Neural cell (in vitro differentiated cells): ENCODE measurements around the gene SLC6A9. TPM values are rescaled to one million over a fixed set of nuclear protein-coding genes. Genes with fewer than 3 reads are reported as not detected.

Source experiments
- H2AFZ ChIP-seq: fragments of 200-600, 300-800 bp; sonication (generic), shearing (Covaris generic); 2 replicates; pipeline ENCODE4 v1.6.0; 2014; ENCODE audit warnings: low read depth, mild to moderate bottlenecking, antibody characterized with exemption, low read length, moderate library complexity
- H3F3A ChIP-seq: fragments of 200-600 bp; shearing (Covaris generic); 2 replicates; pipeline ENCODE4 v1.6.1; 2016; ENCODE audit warnings: mild to moderate bottlenecking, moderate library complexity, mixed read lengths, antibody characterized with exemption, low read length; ENCODE audit not compliant: insufficient read depth, poor library complexity, severe bottlenecking
- H3K27ac ChIP-seq: fragments of 200-600, 300-800 bp; sonication (generic), shearing (Covaris generic); 2 replicates; pipeline ENCODE4 v1.5.1; 2014; ENCODE audit warnings: mild to moderate bottlenecking, low read length, moderate library complexity
- H3K27me3 ChIP-seq: fragments of 300-800, 200-600 bp; sonication (generic), shearing (Covaris generic); 2 replicates; pipeline ENCODE4 v1.6.0; 2014; ENCODE audit warnings: mild to moderate bottlenecking, low read depth, low read length, moderate library complexity; ENCODE audit not compliant: insufficient read depth
- H3K36me3 ChIP-seq: fragments of 300-800, 200-600 bp; sonication (generic), shearing (Covaris generic); 2 replicates; pipeline ENCODE4 v1.5.1; 2014; ENCODE audit warnings: mild to moderate bottlenecking, antibody characterized with exemption, low read length, moderate library complexity; ENCODE audit not compliant: insufficient read depth
- H3K4me2 ChIP-seq: fragments of 300-800, 200-600 bp; sonication (generic), shearing (Covaris generic); 2 replicates; pipeline ENCODE4 v1.6.0; 2014; ENCODE audit warnings: mild to moderate bottlenecking, low read length
- H3K4me3 ChIP-seq: fragments of 300-800, 200-600 bp; sonication (generic), shearing (Covaris generic); 2 replicates; pipeline ENCODE4 v1.5.1; 2014; ENCODE audit warnings: mild to moderate bottlenecking, low read length, moderate library complexity
- H3K79me2 ChIP-seq: fragments of 200-600 bp; shearing (Covaris generic); replicated peaks from 2 replicates; pipeline ENCODE4 v1.6.0; 2014; ENCODE audit warnings: mild to moderate bottlenecking, low read length, moderate library complexity; ENCODE audit not compliant: insufficient read depth
- H3K9ac ChIP-seq: fragments of 300-800, 200-600 bp; sonication (generic), shearing (Covaris generic); 2 replicates; pipeline ENCODE4 v1.6.1; 2016; ENCODE audit warnings: mild to moderate bottlenecking, low read length, mixed read lengths
- H3K9me2 ChIP-seq: fragments of 200-600 bp; shearing (Covaris generic); 2 replicates; pipeline ENCODE4 v1.6.1; 2016; ENCODE audit warnings: mild to moderate bottlenecking, low read length, mixed read lengths; ENCODE audit not compliant: insufficient read depth
- H3K9me3 ChIP-seq: fragments of 200-600, 300-800 bp; sonication (generic), shearing (Covaris generic); 2 replicates; pipeline ENCODE4 v1.6.1; 2016; ENCODE audit warnings: mild to moderate bottlenecking, mixed run types, low read length, moderate library complexity, mixed read lengths
- H4K20me1 ChIP-seq: fragments of 200-600 bp; shearing (Covaris generic); 2 replicates; pipeline ENCODE4 v1.6.1; 2016; ENCODE audit warnings: mild to moderate bottlenecking, mixed run types; ENCODE audit not compliant: insufficient read depth
- CTCF ChIP-seq: fragments of 450-650 bp; IDR thresholded peaks from 2 replicates; pipeline ENCODE4 v1.5.1; 2014; ENCODE audit warnings: antibody characterized with exemption, mild to moderate bottlenecking, moderate library complexity; ENCODE audit not compliant: poor library complexity, severe bottlenecking
- EP300 ChIP-seq: fragments of 450-650 bp; conservative IDR thresholded peaks from 2 replicates; pipeline ENCODE4 v1.6.1; 2014; ENCODE audit warnings: antibody characterized with exemption, mild to moderate bottlenecking, moderate library complexity; ENCODE audit not compliant: poor library complexity, severe bottlenecking
- POLR2AphosphoS5 ChIP-seq: IDR thresholded peaks from 2 replicates; pipeline ENCODE4 v1.6.1; 2012
- RAD21 ChIP-seq: fragments of 450-650 bp; conservative IDR thresholded peaks from 2 replicates; pipeline ENCODE4 v1.6.1; 2014; ENCODE audit warnings: antibody characterized with exemption, mild to moderate bottlenecking, moderate library complexity
- SMC3 ChIP-seq: fragments of 450-650 bp; conservative IDR thresholded peaks from 2 replicates; pipeline ENCODE4 v1.6.1; 2014; ENCODE audit warnings: antibody characterized with exemption, mild to moderate bottlenecking, moderate library complexity; ENCODE audit not compliant: poor library complexity
- TAF1 ChIP-seq: IDR thresholded peaks from 2 replicates; pipeline ENCODE4 v1.6.1; 2012; ENCODE audit warnings: low read depth
- polyA plus RNA-seq: library from polyadenylated mRNA; depleted of rRNA; stranded (reverse); fragments of >200 nt; gene quantifications from 2 replicates; pipeline ENCODE4 v1.2.3, GENCODE V29; 2014
- TF ChIP-seq, protein P1 (sequence below): IDR thresholded peaks from 2 replicates; pipeline ENCODE4 v1.6.1; 2012; ENCODE audit warnings: borderline replicate concordance

SLC6A9 gene
- polyA plus RNA-seq, 1 donor from 2014 or later: 1.3 TPM

DNA sequence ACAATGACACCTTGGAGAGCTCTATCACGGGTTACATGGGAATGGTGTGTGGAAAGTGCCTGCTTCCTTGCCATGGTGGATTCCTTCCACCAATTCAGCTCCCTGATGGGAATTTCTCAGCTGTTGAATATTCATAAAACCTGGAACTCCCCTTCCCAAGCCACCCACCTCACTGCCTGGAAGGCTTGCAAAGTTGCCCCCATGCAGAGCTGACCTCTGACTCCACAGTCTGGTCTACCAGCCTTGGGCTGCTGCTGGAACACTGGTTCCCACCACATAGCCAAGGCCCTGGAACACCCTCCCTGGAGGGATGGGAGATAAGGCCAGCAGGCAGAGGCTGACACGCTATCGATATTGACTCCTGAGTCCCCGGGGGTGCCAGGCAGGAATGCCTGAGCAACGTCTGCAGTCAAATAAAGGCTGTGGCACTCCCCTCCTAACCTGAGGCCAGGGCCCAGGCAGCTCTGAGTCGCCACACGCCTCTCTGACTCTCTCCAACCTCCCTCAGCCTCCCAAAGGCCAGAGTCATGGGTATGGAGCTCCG, 31.1 kb downstream of the SLC6A9 start:
- Histone ChIP-seq H3K4me3 (no peak overlapping the region), H3K27ac (no peak overlapping the region), H3K27me3 (no peaks in the 10 kb centered on the region), H4K20me1 (no peaks in the 10 kb centered on the region), H3K9me2 (no peaks in the 10 kb centered on the region), H3K9ac (no peak overlapping the region), H3K36me3 (no peaks in the 10 kb centered on the region), H3K4me2 (no peak overlapping the region), H2AFZ (no peak overlapping the region), H3K9me3 (no peaks in the 10 kb centered on the region), H3F3A (no peaks in the 10 kb centered on the region), H3K79me2 (no peaks in the 10 kb centered on the region)
- TF ChIP-seq POLR2AphosphoS5: no peak
- no peak for TF ChIP-seq CTCF
- TF ChIP-seq EP300: no peak
- TF ChIP-seq SMC3: no peak

DNA sequence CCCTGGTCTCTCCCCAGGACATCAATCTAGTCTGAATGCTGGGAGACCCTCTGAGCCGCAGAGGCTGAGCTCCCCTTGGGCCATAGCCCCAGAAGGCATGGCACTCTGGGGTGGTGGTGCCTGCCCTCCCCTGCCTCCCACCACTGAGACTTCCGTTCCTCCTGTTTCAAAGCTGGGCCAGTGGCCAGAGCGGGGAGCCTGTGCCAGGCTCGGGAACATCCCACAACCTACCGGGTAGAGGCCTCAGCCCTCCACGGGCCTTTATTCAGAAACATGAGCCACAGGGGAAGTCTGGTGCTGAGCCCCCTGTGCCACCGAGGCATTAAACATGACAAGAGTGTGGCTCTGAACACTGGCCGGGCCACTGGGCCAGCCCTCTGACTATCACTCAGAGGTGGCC, 31.8 kb downstream of the SLC6A9 start:
- H3F3A ChIP-seq: no peaks in the 10 kb centered on the region
- TF ChIP-seq, protein P1, sequence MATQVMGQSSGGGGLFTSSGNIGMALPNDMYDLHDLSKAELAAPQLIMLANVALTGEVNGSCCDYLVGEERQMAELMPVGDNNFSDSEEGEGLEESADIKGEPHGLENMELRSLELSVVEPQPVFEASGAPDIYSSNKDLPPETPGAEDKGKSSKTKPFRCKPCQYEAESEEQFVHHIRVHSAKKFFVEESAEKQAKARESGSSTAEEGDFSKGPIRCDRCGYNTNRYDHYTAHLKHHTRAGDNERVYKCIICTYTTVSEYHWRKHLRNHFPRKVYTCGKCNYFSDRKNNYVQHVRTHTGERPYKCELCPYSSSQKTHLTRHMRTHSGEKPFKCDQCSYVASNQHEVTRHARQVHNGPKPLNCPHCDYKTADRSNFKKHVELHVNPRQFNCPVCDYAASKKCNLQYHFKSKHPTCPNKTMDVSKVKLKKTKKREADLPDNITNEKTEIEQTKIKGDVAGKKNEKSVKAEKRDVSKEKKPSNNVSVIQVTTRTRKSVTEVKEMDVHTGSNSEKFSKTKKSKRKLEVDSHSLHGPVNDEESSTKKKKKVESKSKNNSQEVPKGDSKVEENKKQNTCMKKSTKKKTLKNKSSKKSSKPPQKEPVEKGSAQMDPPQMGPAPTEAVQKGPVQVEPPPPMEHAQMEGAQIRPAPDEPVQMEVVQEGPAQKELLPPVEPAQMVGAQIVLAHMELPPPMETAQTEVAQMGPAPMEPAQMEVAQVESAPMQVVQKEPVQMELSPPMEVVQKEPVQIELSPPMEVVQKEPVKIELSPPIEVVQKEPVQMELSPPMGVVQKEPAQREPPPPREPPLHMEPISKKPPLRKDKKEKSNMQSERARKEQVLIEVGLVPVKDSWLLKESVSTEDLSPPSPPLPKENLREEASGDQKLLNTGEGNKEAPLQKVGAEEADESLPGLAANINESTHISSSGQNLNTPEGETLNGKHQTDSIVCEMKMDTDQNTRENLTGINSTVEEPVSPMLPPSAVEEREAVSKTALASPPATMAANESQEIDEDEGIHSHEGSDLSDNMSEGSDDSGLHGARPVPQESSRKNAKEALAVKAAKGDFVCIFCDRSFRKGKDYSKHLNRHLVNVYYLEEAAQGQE: no peak
- no peak for TF ChIP-seq SMC3
- no peak for TF ChIP-seq TAF1
- no peak overlapping the region for H3K4me2 ChIP-seq
- H3K36me3 ChIP-seq: no peaks in the 10 kb centered on the region
- H3K9ac ChIP-seq: no peak overlapping the region
- H4K20me1 ChIP-seq: no peaks in the 10 kb centered on the region
- no peaks in the 10 kb centered on the region for H3K79me2 ChIP-seq
- H3K4me3 ChIP-seq: no peak overlapping the region
- no peak overlapping the region for H2AFZ ChIP-seq
- no peak overlapping the region for H3K27ac ChIP-seq
- H3K9me3 ChIP-seq: no peaks in the 10 kb centered on the region
- H3K9me2 ChIP-seq: no peaks in the 10 kb centered on the region
- H3K27me3 ChIP-seq: no peaks in the 10 kb centered on the region

- Histone ChIP-seq H3K9me3 (no peaks in the 10 kb centered on the region), H3K27ac (no peak overlapping the region), H3K4me2 (no peak overlapping the region), H3K36me3 (no peaks in the 10 kb centered on the region), H3F3A (no peaks in the 10 kb centered on the region), H4K20me1 (no peaks in the 10 kb centered on the region), H2AFZ (no peak overlapping the region), H3K9ac (no peak overlapping the region), H3K4me3 (no peak overlapping the region), H3K27me3 (no peaks in the 10 kb centered on the region), H3K9me2 (no peaks in the 10 kb centered on the region), H3K79me2 (no peaks in the 10 kb centered on the region)
- TF ChIP-seq POLR2AphosphoS5: no peak
- no peak for TF ChIP-seq RAD21
These were observed 33.3 kb downstream of the SLC6A9 start for GRCh38 chr1:43998000-43998378.
